ENCODE data around the gene CNGB1.

Gene CNGB1

DNA sequence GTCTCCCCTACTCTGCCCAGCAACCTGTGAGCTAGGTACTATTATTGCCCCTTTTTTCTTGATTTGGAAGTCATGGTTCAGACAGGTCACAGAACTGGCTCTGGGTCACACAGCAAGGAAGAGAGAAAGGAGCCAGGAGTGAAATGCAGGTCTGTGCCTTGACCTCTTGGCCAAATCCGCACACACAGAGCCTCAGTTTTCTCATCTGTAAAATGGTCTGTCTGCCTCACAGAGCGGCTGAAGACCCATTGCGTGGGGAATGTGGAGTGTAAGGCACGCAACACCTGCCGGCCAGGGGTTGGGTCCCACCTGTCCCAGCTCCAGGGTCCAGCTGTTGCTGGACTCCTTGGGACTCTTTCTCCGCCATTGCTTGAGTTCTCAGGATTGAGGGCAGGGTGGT lies 32.4 kb downstream of the CNGB1 start:
- Histone ChIP-seq H3K79me2 (ENCODE audit: insufficient read depth, low read length) (no peaks in the 10 kb centered on the region), H2AFZ (ENCODE audit: low read depth, low read length) (no peak overlapping the region), H3K27ac (ENCODE audit: low read length) (no peak overlapping the region), H3K36me3 (ENCODE audit: insufficient read depth, low read length) (no peaks in the 10 kb centered on the region), H3K27me3 (ENCODE audit: insufficient read depth, low read length, poor library complexity) (no peaks in the 10 kb centered on the region), H3K4me3 (ENCODE audit: low read depth in 1 of 2, low read length in 2 of 2) (no peak overlapping the region), H4K20me1 (ENCODE audit: insufficient read depth, low read length) (no peaks in the 10 kb centered on the region), H3K4me2 (ENCODE audit: insufficient read depth, low read length) (no peak overlapping the region), H3K4me1 (ENCODE audit: insufficient read depth, low read length) (no peaks in the 10 kb centered on the region), H3K9me3 (ENCODE audit: insufficient read depth, low read length, severe bottlenecking) (no peaks in the 10 kb centered on the region), H3K9ac (ENCODE audit: low read depth, low read length) (no peak overlapping the region)
- TF ChIP-seq EZH2 (IDR thresholded peaks at IDR 0.05; ENCODE audit: borderline replicate concordance, low read depth, low read length, severe bottlenecking) = no peak
- TF ChIP-seq, protein P1, sequence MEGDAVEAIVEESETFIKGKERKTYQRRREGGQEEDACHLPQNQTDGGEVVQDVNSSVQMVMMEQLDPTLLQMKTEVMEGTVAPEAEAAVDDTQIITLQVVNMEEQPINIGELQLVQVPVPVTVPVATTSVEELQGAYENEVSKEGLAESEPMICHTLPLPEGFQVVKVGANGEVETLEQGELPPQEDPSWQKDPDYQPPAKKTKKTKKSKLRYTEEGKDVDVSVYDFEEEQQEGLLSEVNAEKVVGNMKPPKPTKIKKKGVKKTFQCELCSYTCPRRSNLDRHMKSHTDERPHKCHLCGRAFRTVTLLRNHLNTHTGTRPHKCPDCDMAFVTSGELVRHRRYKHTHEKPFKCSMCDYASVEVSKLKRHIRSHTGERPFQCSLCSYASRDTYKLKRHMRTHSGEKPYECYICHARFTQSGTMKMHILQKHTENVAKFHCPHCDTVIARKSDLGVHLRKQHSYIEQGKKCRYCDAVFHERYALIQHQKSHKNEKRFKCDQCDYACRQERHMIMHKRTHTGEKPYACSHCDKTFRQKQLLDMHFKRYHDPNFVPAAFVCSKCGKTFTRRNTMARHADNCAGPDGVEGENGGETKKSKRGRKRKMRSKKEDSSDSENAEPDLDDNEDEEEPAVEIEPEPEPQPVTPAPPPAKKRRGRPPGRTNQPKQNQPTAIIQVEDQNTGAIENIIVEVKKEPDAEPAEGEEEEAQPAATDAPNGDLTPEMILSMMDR (IDR thresholded peaks at IDR 0.05; ENCODE audit: borderline replicate concordance, extremely low read depth, low read length, poor library complexity, severe bottlenecking) = no peak
- ATAC-seq (ENCODE audit: insufficient read depth, low read depth) (no peak), DNase-seq (no peak)

DNA sequence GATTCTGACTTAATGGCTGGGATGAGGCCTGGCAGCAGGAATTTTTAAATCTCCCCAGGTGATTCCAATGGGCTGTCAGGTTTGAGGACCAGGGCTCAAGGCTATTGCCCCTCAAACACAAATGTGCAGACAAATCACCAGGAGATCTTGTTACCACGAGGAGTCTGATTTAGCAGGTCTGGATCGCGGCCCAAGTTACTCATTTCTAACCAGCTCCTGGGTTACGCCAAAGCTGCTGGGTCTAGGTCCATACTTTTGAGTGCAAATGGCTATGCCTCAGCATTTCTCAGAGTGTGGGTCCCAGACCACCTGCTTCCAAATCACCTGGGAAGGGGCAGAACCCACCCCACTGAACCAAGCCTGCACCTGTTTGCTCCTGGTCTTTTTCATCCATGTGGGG lies 33.1 kb downstream of the CNGB1 start:
- Histone ChIP-seq H4K20me1 (ENCODE audit: insufficient read depth, low read length) (no peaks in the 10 kb centered on the region), H3K27ac (ENCODE audit: low read length) (no peak overlapping the region), H3K4me3 (ENCODE audit: low read depth in 1 of 2, low read length in 2 of 2) (no peak overlapping the region), H3K36me3 (ENCODE audit: insufficient read depth, low read length) (no peaks in the 10 kb centered on the region), H2AFZ (ENCODE audit: low read depth, low read length) (no peak overlapping the region), H3K4me1 (ENCODE audit: insufficient read depth, low read length) (no peaks in the 10 kb centered on the region), H3K4me2 (ENCODE audit: insufficient read depth, low read length) (no peak overlapping the region), H3K27me3 (ENCODE audit: insufficient read depth, low read length, poor library complexity) (no peaks in the 10 kb centered on the region), H3K79me2 (ENCODE audit: insufficient read depth, low read length) (no peaks in the 10 kb centered on the region), H3K9ac (ENCODE audit: low read depth, low read length) (no peak overlapping the region), H3K9me3 (ENCODE audit: insufficient read depth, low read length, severe bottlenecking) (no peaks in the 10 kb centered on the region)
- DNase-seq = no peak
- TF ChIP-seq, protein P1 (IDR thresholded peaks at IDR 0.05; ENCODE audit: borderline replicate concordance, extremely low read depth, low read length, poor library complexity, severe bottlenecking) = no peak
- TF ChIP-seq EZH2 (IDR thresholded peaks at IDR 0.05; ENCODE audit: borderline replicate concordance, low read depth, low read length, severe bottlenecking) = no peak
- ATAC-seq (ENCODE audit: insufficient read depth, low read depth) = no peak

DNA sequence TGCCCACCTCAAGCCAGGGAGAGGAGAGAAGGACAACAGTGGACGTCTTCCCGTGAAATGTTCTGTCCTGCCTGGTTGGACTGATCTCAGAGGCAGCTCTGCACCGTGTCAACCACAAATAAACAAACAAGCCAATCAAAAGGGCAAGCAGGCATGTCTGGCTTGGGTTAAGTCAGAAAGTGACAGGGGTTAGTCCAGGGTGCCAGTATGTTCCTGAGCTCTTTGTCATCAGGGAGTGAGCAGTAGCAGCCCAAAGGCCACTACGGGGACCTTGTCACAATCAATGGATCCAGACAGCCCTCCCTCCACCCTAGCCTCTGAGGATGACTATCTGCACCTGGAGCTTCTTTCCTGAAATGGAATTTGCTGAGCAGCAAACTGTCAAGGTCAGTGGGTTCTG lies 35.0 kb downstream of the CNGB1 start:
- no peak overlapping the region for H3K27ac ChIP-seq (ENCODE audit: low read length)
- H3K9me3 ChIP-seq (ENCODE audit: insufficient read depth, low read length, severe bottlenecking) = no peaks in the 10 kb centered on the region
- no peak overlapping the region for H2AFZ ChIP-seq (ENCODE audit: low read depth, low read length)
- H3K4me3 ChIP-seq (ENCODE audit: low read depth in 1 of 2, low read length in 2 of 2) = no peak overlapping the region
- no peak for DNase-seq
- no peak overlapping the region for H3K9ac ChIP-seq (ENCODE audit: low read depth, low read length)
- no peaks in the 10 kb centered on the region for H3K4me1 ChIP-seq (ENCODE audit: insufficient read depth, low read length)
- ATAC-seq (ENCODE audit: insufficient read depth, low read depth) = no peak
- no peaks in the 10 kb centered on the region for H3K27me3 ChIP-seq (ENCODE audit: insufficient read depth, low read length, poor library complexity)
- H3K4me2 ChIP-seq (ENCODE audit: insufficient read depth, low read length) = no peak overlapping the region
- H3K36me3 ChIP-seq (ENCODE audit: insufficient read depth, low read length) = no peaks in the 10 kb centered on the region
- TF ChIP-seq, protein P1 (IDR thresholded peaks at IDR 0.05; ENCODE audit: borderline replicate concordance, extremely low read depth, low read length, poor library complexity, severe bottlenecking) = no peak
- no peak for TF ChIP-seq EZH2 (IDR thresholded peaks at IDR 0.05; ENCODE audit: borderline replicate concordance, low read depth, low read length, severe bottlenecking)
- H4K20me1 ChIP-seq (ENCODE audit: insufficient read depth, low read length) = no peaks in the 10 kb centered on the region
- H3K79me2 ChIP-seq (ENCODE audit: insufficient read depth, low read length) = no peaks in the 10 kb centered on the region

DNA sequence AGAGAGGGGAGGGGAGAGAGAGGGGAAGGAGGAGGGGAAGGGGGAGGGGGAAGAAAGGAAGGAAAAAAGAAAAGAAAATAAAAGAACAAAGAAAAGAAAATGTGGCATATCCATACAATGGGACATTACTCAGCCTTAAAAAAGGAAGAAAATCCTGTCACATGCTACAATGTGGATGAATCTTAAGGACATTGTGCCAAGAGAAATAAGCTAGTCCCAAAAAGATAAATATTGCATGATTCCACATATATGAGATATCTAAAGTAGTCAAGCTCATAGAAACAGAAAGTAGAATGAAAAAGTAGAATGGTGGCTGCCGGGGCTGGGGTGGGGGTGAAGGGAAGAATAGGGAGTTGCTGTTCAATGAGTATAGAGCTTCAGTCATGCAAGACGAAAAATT lies 40.4 kb downstream of the CNGB1 start:
- H3K36me3 ChIP-seq (ENCODE audit: insufficient read depth, low read length) = no peaks in the 10 kb centered on the region
- no peaks in the 10 kb centered on the region for H3K27me3 ChIP-seq (ENCODE audit: insufficient read depth, low read length, poor library complexity)
- H3K4me3 ChIP-seq (ENCODE audit: low read depth in 1 of 2, low read length in 2 of 2) = no peak overlapping the region
- TF ChIP-seq EZH2 (IDR thresholded peaks at IDR 0.05; ENCODE audit: borderline replicate concordance, low read depth, low read length, severe bottlenecking) = no peak
- TF ChIP-seq, protein P1 (IDR thresholded peaks at IDR 0.05; ENCODE audit: borderline replicate concordance, extremely low read depth, low read length, poor library complexity, severe bottlenecking) = no peak
- H3K9ac ChIP-seq (ENCODE audit: low read depth, low read length) = no peak overlapping the region
- no peak overlapping the region for H3K27ac ChIP-seq (ENCODE audit: low read length)
- H3K79me2 ChIP-seq (ENCODE audit: insufficient read depth, low read length) = no peaks in the 10 kb centered on the region
- ATAC-seq (ENCODE audit: insufficient read depth, low read depth) (no peak), DNase-seq (no peak)
- H2AFZ ChIP-seq (ENCODE audit: low read depth, low read length) = no peak overlapping the region
- no peaks in the 10 kb centered on the region for H3K4me1 ChIP-seq (ENCODE audit: insufficient read depth, low read length)
- H3K4me2 ChIP-seq (ENCODE audit: insufficient read depth, low read length) = no peak overlapping the region
- H3K9me3 ChIP-seq (ENCODE audit: insufficient read depth, low read length, severe bottlenecking) = no peaks in the 10 kb centered on the region
- H4K20me1 ChIP-seq (ENCODE audit: insufficient read depth, low read length) = no peaks in the 10 kb centered on the region

All from DND-41 (cell line).